Stomach (tissue), 9 donors: ENCODE results near the gene FCN2. TPM values are rescaled to one million over a fixed set of nuclear protein-coding genes. Genes with fewer than 3 reads are reported as not detected.
"Not testable (repeated sequence)": the region's sequence is repeated elsewhere in the genome, so short reads cannot be mapped to it uniquely, and the experiment has no call there.

ENCODE experiments used
- DNase-seq, 2 donors: peaks; one replicate each; pipeline versions ENCODE4 v3.0.0 to v3.0.0-alpha.2; 2013 to 2019
- H3K27ac ChIP-seq, 5 donors: fragments of 200-600 bp in 4 of 5; sonication (generic) in 4 of 5; one replicate each; pipeline ENCODE4 v1.5.1; 2013 to 2019; ENCODE audit warnings: mild to moderate bottlenecking in 1 of 5, moderate library complexity in 1 of 5
- H3K27me3 ChIP-seq, 3 donors: fragments of 200-600 bp; sonication (generic); one replicate each; pipeline ENCODE4 v1.5.1; 2017 to 2019; ENCODE audit warnings: mixed run types in 1 of 3
- H3K36me3 ChIP-seq, 4 donors: fragments of 200-600 bp; sonication (generic); 1 replicate in 3 of 4; 2 replicates in 1 of 4; pipeline ENCODE4 v1.5.1; 2016 to 2019
- H3K4me1 ChIP-seq, 4 donors: fragments of 200-600 bp; sonication (generic); one replicate each; pipeline ENCODE4 v1.5.1; 2016 to 2019
- H3K4me3 ChIP-seq, 4 donors: fragments of 200-600 bp; sonication (generic) in 3 of 4; one replicate each; pipeline ENCODE4 v1.5.1; 2016 to 2019; ENCODE audit warnings: mild to moderate bottlenecking in 1 of 4
- H3K9me3 ChIP-seq, 4 donors: fragments of 200-600 bp; sonication (generic); one replicate each; pipeline ENCODE4 v1.5.1; 2016 to 2019
- CTCF ChIP-seq, 7 experiments: fragments of 450-650 bp in 4 of 7; fragments of 200-600 bp in 3 of 7; sonication (generic) in 3 of 7; IDR thresholded peaks; one replicate each; pipeline ENCODE4 v1.5.1; 2016 to 2019; ENCODE audit warnings: antibody characterized with exemption in 7 of 7, control low read depth in 2 of 7, mild to moderate bottlenecking in 1 of 7
- EP300 ChIP-seq: sonication (generic); formaldehyde crosslinking; IDR thresholded peaks from one replicate; pipeline ENCODE4 v1.6.1; 2017; ENCODE audit warnings: antibody characterized with exemption
- POLR2A ChIP-seq, 4 donors: fragments of 450-650 bp; IDR thresholded peaks; one replicate each; pipeline ENCODE4 v1.6.1; 2016; ENCODE audit warnings: antibody characterized with exemption in 4 of 4, control low read depth in 2 of 4, mild to moderate bottlenecking in 1 of 4, moderate library complexity in 1 of 4
- POLR2AphosphoS5 ChIP-seq, 3 donors: sonication (generic); formaldehyde crosslinking; IDR thresholded peaks; one replicate each; pipeline ENCODE4 v1.6.1; 2016; ENCODE audit warnings: antibody characterized with exemption in 3 of 3
- WGBS, 5 donors: extraction: QIAGEN DNeasy Blood & Tissue Kit in 3 of 5; methylation state at CpG; one replicate each; pipeline versions ENCODE4 v1.1.5 to v1.1.7; 2013 to 2018; 5-methylcytosine and 5-hydroxymethylcytosine counted together
- intact Hi-C: fragments of 100-400 bp; cut with DNase I; formaldehyde crosslinking; loops from one replicate; pipeline ENCODE4 v1.15.1; 2023; ENCODE audit warnings: low total_unique reads
- polyA plus RNA-seq, 3 donors: library from polyadenylated mRNA; stranded (reverse); fragments of 200-250 nt; gene quantifications; one replicate each; pipeline ENCODE4 v1.2.3, GENCODE V29; 2013
- total RNA-seq, 5 donors: library from RNA; depleted of rRNA; stranded (reverse); fragments of >200 nt; gene quantifications; one replicate each; pipeline versions ENCODE4 v1.1.0 to v1.2.3, GENCODE V29; 2014 to 2016
- donor health status: healthy with polysubstance abuse.
- donor health status: Bipolar disorder and iron deficiency.
- donor health status: healthy.

FCN2 gene
- total and polyA plus RNA-seq, 8 donors, result 0.13 TPM; not detected in 7

- Histone ChIP-seq H3K4me1 (no peaks in the 10 kb centered on the region), H3K9me3 (peaks cover 0 to 10% (median 4%) of the 10 kb centered on the region in 4 donors), H3K27ac (no peak overlapping the region), H3K4me3 (no peak overlapping the region), H3K27me3 (peaks cover 0 to 22% (median 0%) of the 10 kb centered on the region in 3 donors), H3K36me3 (no peaks in the 10 kb centered on the region)
- TF ChIP-seq CTCF (IDR thresholded peaks at IDR 0.05) (no peak), POLR2AphosphoS5 (IDR thresholded peaks at IDR 0.05) (no peak), EP300 (no peak)
- no peak for DNase-seq
- 85 to 89% (median 87%) methylated on average over 8 to 11 of the region's 11 CpGs for WGBS, 5 donors
- intact Hi-C loops, result no loop called here
These were observed 26.0 kb upstream of the FCN2 start for GRCh38 chr9:134854541-134854981.

GRCh38 chr9:134855231-134855899, 25.2 kb upstream of the FCN2 start:
- no peak for DNase-seq

GRCh38 chr9:134855900-134856377, 24.7 kb upstream of the FCN2 start:
- intact Hi-C loops, result no loop called here
- Histone ChIP-seq H3K36me3 (no peaks in the 10 kb centered on the region), H3K9me3 (peaks cover 0 to 5% (median 2%) of the 10 kb centered on the region in 4 donors), H3K27ac (no peak overlapping the region), H3K4me3 (no peak overlapping the region), H3K4me1 (no peaks in the 10 kb centered on the region), H3K27me3 (peaks cover 0 to 22% (median 0%) of the 10 kb centered on the region in 3 donors)
- TF ChIP-seq EP300 (no peak), POLR2AphosphoS5 (IDR thresholded peaks at IDR 0.05) (no peak), CTCF (IDR thresholded peaks at IDR 0.05) (no peak), POLR2A (IDR thresholded peaks at IDR 0.05) (no peak)
- 74 to 81% (median 79%) methylated on average over 7 to 9 of the region's 9 CpGs for WGBS, 5 donors
- DNase-seq, result no peak

More at GRCh38 chr9:134855231-134855899, 25.2 kb upstream of the FCN2 start:
- intact Hi-C loops, result no loop called here
- Histone ChIP-seq H3K27ac (no peak overlapping the region), H3K9me3 (peaks cover 0 to 7% (median 4%) of the 10 kb centered on the region in 4 donors), H3K4me1 (no peaks in the 10 kb centered on the region), H3K4me3 (no peak overlapping the region), H3K36me3 (no peaks in the 10 kb centered on the region), H3K27me3 (peaks cover 0 to 22% (median 0%) of the 10 kb centered on the region in 3 donors)
- TF ChIP-seq POLR2A (IDR thresholded peaks at IDR 0.05) (no peak), POLR2AphosphoS5 (IDR thresholded peaks at IDR 0.05) (no peak), CTCF (IDR thresholded peaks at IDR 0.05) (no peak), EP300 (no peak)
- WGBS, 5 donors, result 67 to 83% (median 80%) methylated on average over 15 to 18 of the region's 18 CpGs

GRCh38 chr9:134857451-134857850, 23.2 kb upstream of the FCN2 start:
- H3K36me3 ChIP-seq, DNase-seq, H3K9me3 ChIP-seq, H3K27ac ChIP-seq, intact Hi-C loops, H3K4me3 ChIP-seq, H3K4me1 ChIP-seq: not testable (repeated sequence)
- H3K27me3 ChIP-seq, result peaks cover 0 to 22% (median 0%) of the 10 kb centered on the region in 3 donors
- 92 to 100% (median 94%) methylated on average over 2 of the region's 2 CpGs for WGBS, 5 donors
